ENCODE measurements around the gene PLA2G4B. TPM values are rescaled to one million over a fixed set of nuclear protein-coding genes. Genes with fewer than 3 reads are reported as not detected.

The PLA2G4B gene
- total and polyA plus RNA-seq, 9 of the 15 experiments (the other 6 are each of a cell fraction or from before 2014, with no cell fraction given) = 0.07 to 6.1 (median 2.8) TPM

DNA sequence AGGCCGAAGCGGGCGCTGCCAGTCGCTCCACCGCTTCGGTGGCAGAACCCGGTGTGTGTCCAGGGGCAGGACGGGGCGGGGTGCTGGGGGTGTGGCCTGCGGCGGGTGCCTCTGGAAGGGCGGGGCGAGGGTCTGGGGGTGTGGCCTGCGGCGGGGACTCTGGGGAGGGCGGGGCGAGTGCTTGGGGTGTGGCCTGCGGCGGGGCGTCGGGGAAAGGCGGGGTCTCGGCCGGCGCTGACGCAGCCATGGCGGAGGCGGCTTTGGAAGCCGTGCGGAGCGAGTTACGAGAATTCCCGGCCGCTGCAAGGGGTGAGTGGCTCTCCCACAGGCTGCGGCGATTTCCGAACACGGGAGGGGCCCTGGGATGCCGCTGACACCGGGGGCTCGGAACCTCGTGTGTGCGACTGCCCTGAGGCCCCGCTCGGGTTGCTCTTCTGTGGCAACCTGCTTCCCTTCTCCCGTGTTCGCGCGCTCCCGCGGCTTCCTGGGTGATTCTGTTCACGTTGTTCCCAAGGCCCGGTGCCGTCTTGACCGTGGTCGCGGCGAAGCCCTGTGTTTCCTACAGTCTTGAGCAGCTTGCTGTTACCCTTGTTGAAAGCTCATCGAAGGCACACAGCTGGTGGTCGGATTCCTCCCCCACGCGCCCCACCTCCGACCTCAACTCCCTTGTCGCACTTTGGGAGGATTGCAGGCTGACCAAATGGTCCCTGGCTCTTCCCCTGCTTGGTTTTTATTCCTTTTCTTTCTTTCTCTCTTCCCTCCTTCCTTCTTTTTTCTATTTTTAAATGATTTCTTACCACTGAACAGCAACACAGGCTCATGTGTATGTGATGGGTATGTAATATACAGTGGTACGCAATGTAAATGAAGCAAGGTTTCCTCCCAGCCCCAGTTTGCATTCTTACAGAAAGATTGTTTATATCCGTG, 10.5 kb upstream of the PLA2G4B start, which contains the start of gene JMJD7 (continued):
- peak in 1 of 2 experiments; percentile 10; a peak in 1 of 4 replicates for TF ChIP-seq RCOR1 (IDR thresholded peaks at IDR 0.05; ENCODE audit: borderline replicate concordance in 1 of 2, low read depth in 2 of 2, low read length in 2 of 2)
- TF ChIP-seq HNRNPLL (IDR thresholded peaks at IDR 0.05; ENCODE audit: low read depth, low read length, poor library complexity, severe bottlenecking) = peak; percentile 76
- TF ChIP-seq ZNF282 (CRISPR knock-in tag; IDR thresholded peaks at IDR 0.05) = 0 out of 2 replicates have a peak, but pooled peaks have one; percentile 20
- peak; percentile 82 for TF ChIP-seq POLR2A (conservative IDR thresholded peaks at IDR 0.05)
- peak; percentile 90 for TF ChIP-seq KDM5B (IDR thresholded peaks at IDR 0.05; ENCODE audit: insufficient replicate concordance, low read depth, low read length)
- TF ChIP-seq, protein P1, sequence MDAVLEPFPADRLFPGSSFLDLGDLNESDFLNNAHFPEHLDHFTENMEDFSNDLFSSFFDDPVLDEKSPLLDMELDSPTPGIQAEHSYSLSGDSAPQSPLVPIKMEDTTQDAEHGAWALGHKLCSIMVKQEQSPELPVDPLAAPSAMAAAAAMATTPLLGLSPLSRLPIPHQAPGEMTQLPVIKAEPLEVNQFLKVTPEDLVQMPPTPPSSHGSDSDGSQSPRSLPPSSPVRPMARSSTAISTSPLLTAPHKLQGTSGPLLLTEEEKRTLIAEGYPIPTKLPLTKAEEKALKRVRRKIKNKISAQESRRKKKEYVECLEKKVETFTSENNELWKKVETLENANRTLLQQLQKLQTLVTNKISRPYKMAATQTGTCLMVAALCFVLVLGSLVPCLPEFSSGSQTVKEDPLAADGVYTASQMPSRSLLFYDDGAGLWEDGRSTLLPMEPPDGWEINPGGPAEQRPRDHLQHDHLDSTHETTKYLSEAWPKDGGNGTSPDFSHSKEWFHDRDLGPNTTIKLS (IDR thresholded peaks at IDR 0.05; ENCODE audit: borderline replicate concordance, low read depth) = peak; percentile 32; the same call in 1 of the 2 replicates
- 0 out of 2 replicates have a peak, but pooled peaks have one; percentile 26 for TF ChIP-seq ZNF133 (CRISPR knock-in tag; IDR thresholded peaks at IDR 0.05)
- TF ChIP-seq CHD1 (IDR thresholded peaks at IDR 0.05; ENCODE audit: low read length) = peak; percentile 52
- TF ChIP-seq SIN3B (IDR thresholded peaks at IDR 0.05; ENCODE audit: low read depth) = 0 out of 2 replicates have a peak, but pooled peaks have one; percentile 10
- TF ChIP-seq, protein P2, sequence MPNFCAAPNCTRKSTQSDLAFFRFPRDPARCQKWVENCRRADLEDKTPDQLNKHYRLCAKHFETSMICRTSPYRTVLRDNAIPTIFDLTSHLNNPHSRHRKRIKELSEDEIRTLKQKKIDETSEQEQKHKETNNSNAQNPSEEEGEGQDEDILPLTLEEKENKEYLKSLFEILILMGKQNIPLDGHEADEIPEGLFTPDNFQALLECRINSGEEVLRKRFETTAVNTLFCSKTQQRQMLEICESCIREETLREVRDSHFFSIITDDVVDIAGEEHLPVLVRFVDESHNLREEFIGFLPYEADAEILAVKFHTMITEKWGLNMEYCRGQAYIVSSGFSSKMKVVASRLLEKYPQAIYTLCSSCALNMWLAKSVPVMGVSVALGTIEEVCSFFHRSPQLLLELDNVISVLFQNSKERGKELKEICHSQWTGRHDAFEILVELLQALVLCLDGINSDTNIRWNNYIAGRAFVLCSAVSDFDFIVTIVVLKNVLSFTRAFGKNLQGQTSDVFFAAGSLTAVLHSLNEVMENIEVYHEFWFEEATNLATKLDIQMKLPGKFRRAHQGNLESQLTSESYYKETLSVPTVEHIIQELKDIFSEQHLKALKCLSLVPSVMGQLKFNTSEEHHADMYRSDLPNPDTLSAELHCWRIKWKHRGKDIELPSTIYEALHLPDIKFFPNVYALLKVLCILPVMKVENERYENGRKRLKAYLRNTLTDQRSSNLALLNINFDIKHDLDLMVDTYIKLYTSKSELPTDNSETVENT (CRISPR knock-in tag; IDR thresholded peaks at IDR 0.05) = peak; percentile 38; the same call in 1 of the 2 replicates
- TF ChIP-seq NCOA1 (IDR thresholded peaks at IDR 0.05; ENCODE audit: low read depth) = 0 out of 2 replicates have a peak, but pooled peaks have one; percentile 21
- TF ChIP-seq POLR2B (IDR thresholded peaks at IDR 0.05; ENCODE audit: low read depth, partially characterized antibody) = peak; percentile 60
- TF ChIP-seq FOXM1 (IDR thresholded peaks at IDR 0.05; ENCODE audit: low read depth) = no peak
- 0 out of 2 replicates have a peak, but pooled peaks have one; percentile 55 for TF ChIP-seq FOXM1 (CRISPR knock-in tag; IDR thresholded peaks at IDR 0.05; ENCODE audit: low read depth)
- TF ChIP-seq, protein P3, sequence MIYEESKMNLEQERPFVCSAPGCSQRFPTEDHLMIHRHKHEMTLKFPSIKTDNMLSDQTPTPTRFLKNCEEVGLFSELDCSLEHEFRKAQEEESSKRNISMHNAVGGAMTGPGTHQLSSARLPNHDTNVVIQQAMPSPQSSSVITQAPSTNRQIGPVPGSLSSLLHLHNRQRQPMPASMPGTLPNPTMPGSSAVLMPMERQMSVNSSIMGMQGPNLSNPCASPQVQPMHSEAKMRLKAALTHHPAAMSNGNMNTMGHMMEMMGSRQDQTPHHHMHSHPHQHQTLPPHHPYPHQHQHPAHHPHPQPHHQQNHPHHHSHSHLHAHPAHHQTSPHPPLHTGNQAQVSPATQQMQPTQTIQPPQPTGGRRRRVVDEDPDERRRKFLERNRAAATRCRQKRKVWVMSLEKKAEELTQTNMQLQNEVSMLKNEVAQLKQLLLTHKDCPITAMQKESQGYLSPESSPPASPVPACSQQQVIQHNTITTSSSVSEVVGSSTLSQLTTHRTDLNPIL (CRISPR knock-in tag; IDR thresholded peaks at IDR 0.05) = no peak
- TF ChIP-seq NRF1 (conservative IDR thresholded peaks at IDR 0.05 in 1 of 2, IDR thresholded peaks at IDR 0.05 in 1 of 2) = peak; percentile 55 to 66; a peak in 3 of 4 replicates
- no peak for TF ChIP-seq MAFK (IDR thresholded peaks at IDR 0.05; ENCODE audit: low read length)
- peak; percentile 74 for TF ChIP-seq HLTF (IDR thresholded peaks at IDR 0.05)
- peak; percentile 11; the same call in 1 of the 2 replicates for TF ChIP-seq MYC (IDR thresholded peaks at IDR 0.05; ENCODE audit: low read depth, low read length)
- peak; percentile 45; the same call in 1 of the 2 replicates for TF ChIP-seq MYC (CRISPR knock-in tag; IDR thresholded peaks at IDR 0.05; ENCODE audit: borderline replicate concordance, low read depth)
- TF ChIP-seq RB1 (IDR thresholded peaks at IDR 0.05; ENCODE audit: low read depth) = peak; percentile 83
- 0 out of 2 replicates have a peak, but pooled peaks have one; percentile 33 for TF ChIP-seq TCF7 (IDR thresholded peaks at IDR 0.05; ENCODE audit: borderline replicate concordance)
- TF ChIP-seq SRSF1 (IDR thresholded peaks at IDR 0.05; ENCODE audit: low read depth, low read length) = 0 out of 2 replicates have a peak, but pooled peaks have one; percentile 30

Data from K562 (cell line).